K562 (cell line): ENCODE data around the gene ITSN1. TPM values are rescaled to one million over a fixed set of nuclear protein-coding genes. Genes with fewer than 3 reads are reported as not detected.

Experiments used
- ATAC-seq: fragments of 200-7000 bp; cut with Tn5 transposase; 3 replicates; pipeline ENCODE4 v1.9.1; 2020; ENCODE audit warnings: moderate library complexity
- BruUV-seq: library from RNA; stranded (reverse); fragments of 400-500 nt; replicated peaks from 2 replicates; lab custom pipeline; 2021; lab: Mats Ljungman, UMichigan
- CTCF ChIA-PET: fragments of 300-600 bp; formaldehyde crosslinking; extraction: SDS; loops from one replicate; lab custom pipeline; 2021; ENCODE audit warnings: low intra/inter-chr PET ratio; lab: Yijun Ruan, JAX
- POLR2A ChIA-PET: fragments of 300-600, 350-650 bp; sonication (Branson Sonifier 250); formaldehyde crosslinking; extraction: SDS; loops from one replicate; lab custom pipeline; 2021; ENCODE audit warnings: antibody characterized with exemption, inconsistent platforms; lab: Yijun Ruan, JAX
- DNase-seq, 4 experiments: peaks; one replicate each; pipeline versions ENCODE4 v3.0.0 to v3.0.0-alpha.2; 2011 to 2018; ENCODE audit warnings: low spot score in 3 of 4, mixed read lengths in 3 of 4; ENCODE audit errors: extremely low read depth in 1 of 4
- FAIRE-seq: peaks from 2 replicates; lab custom pipeline; 2011; peaks lifted over from hg19 to GRCh38; lab: Jason Lieb, UNC
- H2AFZ ChIP-seq: 2 replicates; pipeline ENCODE4 v1.6.0; 2011; ENCODE audit warnings: low read depth, low read length, control low read depth, inconsistent platforms
- H3K27ac ChIP-seq: fragments of 200-600 bp; 3 replicates; pipeline ENCODE4 v1.8.0; 2011; ENCODE audit warnings: low read depth, mild to moderate bottlenecking, control low read depth, inconsistent platforms, low read length, moderate library complexity, mixed read lengths; ENCODE audit errors: extremely low read depth
- H3K27me3 ChIP-seq, 2 experiments: fragments of 300-600 bp in 1 of 2; 2 replicates in 1 of 2; 3 replicates in 1 of 2; pipeline versions ENCODE4 v1.6.0 to v1.8.0; 2011; ENCODE audit warnings: inconsistent platforms in 2 of 2, low read length in 2 of 2, mild to moderate bottlenecking in 1 of 2, mixed read lengths in 1 of 2, moderate library complexity in 1 of 2; ENCODE audit not compliant: control insufficient read depth in 2 of 2, insufficient read depth in 2 of 2
- H3K36me3 ChIP-seq: fragments of 300-600 bp; 3 replicates; pipeline ENCODE4 v1.8.0; 2011; ENCODE audit warnings: mild to moderate bottlenecking, low read length, inconsistent platforms; ENCODE audit not compliant: control insufficient read depth, insufficient read depth
- H3K4me1 ChIP-seq, 2 experiments: fragments of 200-600 bp in 1 of 2; replicated peaks in 1 of 2; 2 replicates in 1 of 2; 3 replicates in 1 of 2; pipeline versions ENCODE4 v1.5.1 to v1.8.0; 2011; ENCODE audit warnings: inconsistent platforms in 2 of 2, low read length in 2 of 2, mild to moderate bottlenecking in 1 of 2, mixed read lengths in 1 of 2, moderate library complexity in 1 of 2; ENCODE audit not compliant: control insufficient read depth in 2 of 2, insufficient read depth in 2 of 2
- H3K4me2 ChIP-seq: 2 replicates; pipeline ENCODE4 v1.6.1; 2011; ENCODE audit warnings: low read length, control low read depth, inconsistent platforms, mixed read lengths; ENCODE audit not compliant: insufficient read depth
- H3K4me3 ChIP-seq: fragments of 200-600 bp; sonication (generic), shearing (Covaris generic); 2 replicates; pipeline ENCODE4 v1.5.1; 2016; ENCODE audit warnings: control low read depth, inconsistent platforms
- H3K79me2 ChIP-seq: fragments of 200-600 bp; 3 replicates; pipeline ENCODE4 v1.8.0; 2011; ENCODE audit warnings: low read length, inconsistent platforms; ENCODE audit not compliant: control insufficient read depth, insufficient read depth
- H3K9ac ChIP-seq, 2 experiments: 2 replicates each; pipeline versions ENCODE4 v1.6.0 to v1.6.1; 2011; ENCODE audit warnings: low read depth in 2 of 2, low read length in 2 of 2, control low read depth in 1 of 2, inconsistent platforms in 1 of 2, mild to moderate bottlenecking in 1 of 2, mixed read lengths in 1 of 2; ENCODE audit not compliant: insufficient read depth in 1 of 2
- H3K9me1 ChIP-seq: one replicate; pipeline ENCODE4 v1.6.0; 2011; ENCODE audit warnings: inconsistent platforms, mild to moderate bottlenecking, low read length, moderate library complexity; ENCODE audit not compliant: control insufficient read depth, insufficient read depth
- H3K9me3 ChIP-seq: replicated peaks from 2 replicates; pipeline ENCODE4 v1.5.1; 2011; ENCODE audit warnings: low read depth, low read length, inconsistent platforms; ENCODE audit not compliant: control insufficient read depth, insufficient read depth
- H4K20me1 ChIP-seq: replicated peaks from 2 replicates; pipeline ENCODE4 v1.6.1; 2011; ENCODE audit warnings: low read length, inconsistent platforms, mixed read lengths; ENCODE audit not compliant: control insufficient read depth, insufficient read depth
- ATF1 ChIP-seq, 2 experiments: fragments of 450-650 bp in 1 of 2; IDR thresholded peaks; 2 replicates each; pipeline ENCODE4 v1.6.1; 2016; ENCODE audit warnings: missing compliant biosample characterization in 1 of 2, missing genetic modification characterization in 1 of 2
- CXXC5 ChIP-seq: fragments of 250-450 bp; sonication (Bioruptor Pico); IDR thresholded peaks from 2 replicates; pipeline ENCODE4 v1.8.0; 2022; ENCODE audit warnings: inconsistent platforms, mild to moderate bottlenecking, moderate library complexity
- GATA2 ChIP-seq: sonication (generic); formaldehyde crosslinking; IDR thresholded peaks from 2 replicates; pipeline ENCODE4 v1.4.0; 2020; ENCODE audit warnings: mild to moderate bottlenecking, missing genetic modification reagents
- GATAD2B ChIP-seq: fragments of 450-650 bp; IDR thresholded peaks from 2 replicates; pipeline ENCODE4 v1.6.1; 2017; ENCODE audit warnings: mild to moderate bottlenecking, borderline replicate concordance
- HNRNPLL ChIP-seq: fragments of 200-400 bp; formaldehyde crosslinking; IDR thresholded peaks from 2 replicates; pipeline ENCODE4 v1.6.1; 2017; ENCODE audit warnings: low read length, low read depth, mild to moderate bottlenecking; ENCODE audit not compliant: poor library complexity, severe bottlenecking
- JUND ChIP-seq, 2 experiments: IDR thresholded peaks; 2 replicates in 1 of 2; 3 replicates in 1 of 2; pipeline ENCODE4 v1.6.1; 2011; ENCODE audit warnings: borderline replicate concordance in 2 of 2, low read depth in 2 of 2, low read length in 2 of 2, improper control_type of control experiment in 1 of 2, missing biosample characterization in 1 of 2, missing genetic modification characterization in 1 of 2, missing genetic modification reagents in 1 of 2
- KLF10 ChIP-seq: fragments of 250-450 bp; sonication (Bioruptor Pico); IDR thresholded peaks from 2 replicates; pipeline ENCODE4 v1.6.1; 2021; ENCODE audit warnings: matching md5 sums
- NFXL1 ChIP-seq: fragments of 450-650 bp; formaldehyde crosslinking; IDR thresholded peaks from 2 replicates; pipeline ENCODE4 v1.4.0; 2021; ENCODE audit warnings: mild to moderate bottlenecking
- POLR2AphosphoS2 ChIP-seq: IDR thresholded peaks from 2 replicates; pipeline ENCODE4 v1.6.1; 2012; ENCODE audit warnings: low read length, improper control_type of control experiment
- ZC3H11A ChIP-seq: IDR thresholded peaks from 2 replicates; pipeline ENCODE4 v1.6.1; 2012; ENCODE audit warnings: low read depth, low read length, improper control_type of control experiment
- WGBS: fragments of 100-300 bp; shearing (Covaris generic); methylation state at CpG from one replicate; pipeline ENCODE4 v1.1.6; 2016; ENCODE audit warnings: low coverage, mixed read lengths; ENCODE audit not compliant: insufficient coverage; ENCODE audit errors: missing lambda C conversion rate; 5-methylcytosine and 5-hydroxymethylcytosine counted together
- in situ Hi-C: fragments of 300-500 bp; cut with MboI; formaldehyde crosslinking; loops from 4 replicates; pipeline ENCODE4 v1.15.0; 2018; ENCODE audit warnings: inconsistent platforms, mixed read lengths
- intact Hi-C: fragments of 100-400 bp; cut with micrococcal nuclease; formaldehyde crosslinking; loops from 2 replicates; pipeline ENCODE4 v1.14.2; 2022
- polyA plus RNA-seq, 8 experiments: library from polyadenylated mRNA; depleted of rRNA in 4 of 8; stranded (reverse) in 5 of 8; unstranded in 3 of 8; fragments of >200 nt; fragmentation: Nextera tagmentation in 2 of 8; fragmentation: Illumina TruSeq in 1 of 8; extraction: Ambion mirVana in 2 of 8; extraction: Trizol in 1 of 8; gene quantifications; 2 replicates each; pipeline versions ENCODE4 v1.2.1 to v1.2.3, GENCODE V29; 2011 to 2014; ENCODE audit warnings: inconsistent platforms in 1 of 8, missing spikeins in 1 of 8
- total RNA-seq, 7 experiments: library from RNA; depleted of rRNA in 6 of 7; stranded (reverse); fragments of >200 nt in 6 of 7; fragmentation: Illumina TruSeq in 2 of 7; extraction: Trizol in 2 of 7; gene quantifications; 2 replicates each; pipeline versions ENCODE4 v1.2.1 to v1.2.3, GENCODE V29; 2011 to 2021; ENCODE audit warnings: low replicate concordance in 1 of 7
- TF ChIP-seq, protein P1 (sequence below), 3 experiments: IDR thresholded peaks in 2 of 3; conservative IDR thresholded peaks in 1 of 3; 2 replicates each; pipeline ENCODE4 v1.5.1; 2011 to 2012; ENCODE audit warnings: low read length in 3 of 3, mild to moderate bottlenecking in 3 of 3, control low read depth in 2 of 3, improper control_type of control experiment in 1 of 3, inconsistent platforms in 1 of 3, low read depth in 1 of 3, mixed read lengths in 1 of 3, moderate library complexity in 1 of 3; ENCODE audit not compliant: insufficient read depth in 2 of 3

Gene ITSN1
- total and polyA plus RNA-seq, 9 of the 15 experiments (the other 6 are each of a cell fraction or from before 2014, with no cell fraction given) = 1.1 to 12.6 (median 4.8) TPM

DNA sequence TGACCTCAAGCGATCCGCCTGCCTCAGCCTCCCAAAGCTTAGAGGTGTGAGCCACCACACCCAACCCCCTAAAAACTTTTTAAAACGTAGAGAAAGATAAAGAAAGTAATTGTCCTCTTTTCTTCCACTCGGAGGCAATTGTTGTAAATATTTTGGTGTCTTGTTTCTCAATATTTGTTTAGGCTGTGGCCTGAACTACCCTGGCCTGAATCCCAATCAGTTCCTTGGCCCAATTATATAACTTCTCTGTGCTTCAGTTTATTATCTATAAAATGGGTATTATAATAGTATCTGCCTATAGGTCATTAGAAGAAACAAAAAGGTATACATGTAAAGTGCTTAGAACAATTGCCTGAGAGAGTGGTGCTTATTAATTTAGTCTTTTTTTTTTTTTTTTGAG lies 275.1 kb downstream of the ITSN1 start:
- no peak overlapping the region for H3K4me3 ChIP-seq
- H3K4me2 ChIP-seq = no peak overlapping the region
- no peaks in the 10 kb centered on the region for H4K20me1 ChIP-seq
- H2AFZ ChIP-seq = no peak overlapping the region
- FAIRE-seq = no peak
- 60% methylated on average over 4 of the region's 4 CpGs for WGBS
- peaks cover 6 to 13% of the 10 kb centered on the region in 2 experiments; a peak in 3 of 5 replicates for H3K4me1 ChIP-seq
- in situ Hi-C loops (no loop called here), intact Hi-C loops (no loop called here)
- H3K36me3 ChIP-seq = peaks cover 27% of the 10 kb centered on the region
- no peaks in the 10 kb centered on the region for H3K9me3 ChIP-seq
- no peak overlapping the region for H3K27ac ChIP-seq
- ChIA-PET CTCF (interaction anchor here (0.7 kb wide), 1 partner anchor 78 kb away, joined by 7 read pairs; no protein-coding TSS in a partner anchor), POLR2A (interaction anchor here (0.6 kb wide), 1 partner anchor 698 kb away, joined by 3 read pairs; no protein-coding TSS in a partner anchor)
- peaks cover 0 to 6% of the 10 kb centered on the region in 2 experiments; a peak in 1 of 5 replicates for H3K27me3 ChIP-seq
- no peak for TF ChIP-seq GATAD2B
- TF ChIP-seq ATF1 (CRISPR knock-in tag; IDR thresholded peaks at IDR 0.05) = no peak
- TF ChIP-seq ATF1 (tag; IDR thresholded peaks at IDR 0.05) = no peak
- H3K9ac ChIP-seq = no peak overlapping the region
- BruUV-seq = no TSS peak
- peaks cover 33% of the 10 kb centered on the region for H3K79me2 ChIP-seq
- ATAC-seq = no peak
- H3K9me1 ChIP-seq = no peaks in the 10 kb centered on the region
- no peak for DNase-seq

DNA sequence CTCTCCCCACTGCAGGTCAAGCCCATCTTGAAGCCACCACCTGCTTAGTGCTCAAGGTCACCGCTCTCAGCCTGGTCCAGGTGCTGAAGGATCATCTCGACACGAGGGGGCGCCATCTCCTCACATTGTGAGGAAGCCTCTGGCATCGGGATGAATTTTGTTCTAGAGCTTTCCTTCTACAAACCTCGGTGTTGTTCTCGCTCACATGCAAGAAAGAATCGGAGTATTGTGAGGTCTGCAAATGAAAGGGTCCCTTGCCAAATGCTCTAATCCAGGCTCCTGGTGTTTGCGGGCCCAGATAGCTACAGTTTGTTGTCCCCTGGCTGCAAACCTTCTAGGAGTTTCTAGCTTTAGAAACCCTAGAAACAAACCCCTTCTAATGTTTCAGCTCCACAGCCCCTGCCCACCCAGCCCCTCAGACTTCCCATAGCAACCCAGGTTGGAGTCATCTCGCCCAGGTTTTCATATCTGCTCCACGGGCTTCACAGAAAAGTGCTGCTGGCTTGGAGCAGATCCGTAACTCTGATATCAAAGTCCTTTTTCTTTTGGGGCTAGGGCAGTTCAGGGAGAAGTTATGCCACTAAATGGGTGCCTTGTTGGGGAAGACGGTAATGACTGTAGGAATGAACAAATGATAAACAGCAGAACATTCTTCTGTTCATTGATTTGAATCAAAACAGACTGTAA lies 281.9 kb downstream of the ITSN1 start:
- Histone ChIP-seq H2AFZ (peak overlapping the region; percentile 72), H4K20me1 (no peaks in the 10 kb centered on the region), H3K4me3 (no peak overlapping the region), H3K27ac (no peak overlapping the region), H3K4me1 (peaks cover 0 to 3% of the 10 kb centered on the region in 2 experiments; a peak in 1 of 5 replicates), H3K27me3 (peaks cover 0 to 6% of the 10 kb centered on the region in 2 experiments; a peak in 1 of 5 replicates), H3K36me3 (no peaks in the 10 kb centered on the region), H3K9me1 (no peaks in the 10 kb centered on the region), H3K79me2 (no peaks in the 10 kb centered on the region), H3K9ac (no peak overlapping the region; a peak in 1 of 4 replicates), H3K9me3 (no peaks in the 10 kb centered on the region), H3K4me2 (peak overlapping the region; percentile 27; the same call in 1 of the 2 replicates)
- FAIRE-seq = peak; percentile 90
- intact Hi-C loops (loop anchor here (5.0 kb wide), 2 partner anchors 148 to 318 kb away; partner anchors contain the start of genes MRPS6 and SLC5A3), in situ Hi-C loops (loop anchor here (5.0 to 10.0 kb wide), 5 partner anchors 141 to 711 kb away; no protein-coding TSS in a partner anchor)
- WGBS = 11% methylated on average over 13 of the region's 13 CpGs
- BruUV-seq = no TSS peak
- ATAC-seq = peak; percentile 100
- ChIA-PET CTCF (interaction anchor here (1.0 to 3.5 kb wide), 9 partner anchors 278 to 706 kb away, joined by 3 to 36 read pairs (median 6); no protein-coding TSS in a partner anchor), POLR2A (interaction anchor here (0.6 to 2.7 kb wide), 14 partner anchors 9 to 623 kb away, joined by 3 to 21 read pairs (median 3); partner anchors contain the start of genes MRPS6 and SLC5A3)
- peak; percentile 83 to 92 (median 84) for DNase-seq
- TF ChIP-seq, protein P1, sequence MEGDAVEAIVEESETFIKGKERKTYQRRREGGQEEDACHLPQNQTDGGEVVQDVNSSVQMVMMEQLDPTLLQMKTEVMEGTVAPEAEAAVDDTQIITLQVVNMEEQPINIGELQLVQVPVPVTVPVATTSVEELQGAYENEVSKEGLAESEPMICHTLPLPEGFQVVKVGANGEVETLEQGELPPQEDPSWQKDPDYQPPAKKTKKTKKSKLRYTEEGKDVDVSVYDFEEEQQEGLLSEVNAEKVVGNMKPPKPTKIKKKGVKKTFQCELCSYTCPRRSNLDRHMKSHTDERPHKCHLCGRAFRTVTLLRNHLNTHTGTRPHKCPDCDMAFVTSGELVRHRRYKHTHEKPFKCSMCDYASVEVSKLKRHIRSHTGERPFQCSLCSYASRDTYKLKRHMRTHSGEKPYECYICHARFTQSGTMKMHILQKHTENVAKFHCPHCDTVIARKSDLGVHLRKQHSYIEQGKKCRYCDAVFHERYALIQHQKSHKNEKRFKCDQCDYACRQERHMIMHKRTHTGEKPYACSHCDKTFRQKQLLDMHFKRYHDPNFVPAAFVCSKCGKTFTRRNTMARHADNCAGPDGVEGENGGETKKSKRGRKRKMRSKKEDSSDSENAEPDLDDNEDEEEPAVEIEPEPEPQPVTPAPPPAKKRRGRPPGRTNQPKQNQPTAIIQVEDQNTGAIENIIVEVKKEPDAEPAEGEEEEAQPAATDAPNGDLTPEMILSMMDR (IDR thresholded peaks at IDR 0.05 in 2 of 3, conservative IDR thresholded peaks at IDR 0.05 in 1 of 3; ENCODE audit: insufficient read depth in 2 of 3, low read depth in 1 of 3, low read length in 3 of 3) = peak; percentile 94 to 98 (median 94)
- TF ChIP-seq HNRNPLL = no peak
- TF ChIP-seq KLF10 (CRISPR knock-in tag) = no peak
- TF ChIP-seq CXXC5 (CRISPR knock-in tag) = 0 out of 2 replicates have a peak, but pooled peaks have one; percentile 16
- no peak for TF ChIP-seq NFXL1 (CRISPR knock-in tag)
- TF ChIP-seq GATA2 = no peak
- no peak for TF ChIP-seq POLR2AphosphoS2
- TF ChIP-seq JUND (IDR thresholded peaks at IDR 0.05; ENCODE audit: borderline replicate concordance, low read depth, low read length) = 0 out of 2 replicates have a peak, but pooled peaks have one; percentile 31
- no peak for TF ChIP-seq JUND (tag; IDR thresholded peaks at IDR 0.05; ENCODE audit: borderline replicate concordance, low read depth, low read length)
- TF ChIP-seq ZC3H11A = peak; percentile 81; the same call in 1 of the 2 replicates
